ENCODE measurements around the gene HS6ST3.

The HS6ST3 gene

DNA sequence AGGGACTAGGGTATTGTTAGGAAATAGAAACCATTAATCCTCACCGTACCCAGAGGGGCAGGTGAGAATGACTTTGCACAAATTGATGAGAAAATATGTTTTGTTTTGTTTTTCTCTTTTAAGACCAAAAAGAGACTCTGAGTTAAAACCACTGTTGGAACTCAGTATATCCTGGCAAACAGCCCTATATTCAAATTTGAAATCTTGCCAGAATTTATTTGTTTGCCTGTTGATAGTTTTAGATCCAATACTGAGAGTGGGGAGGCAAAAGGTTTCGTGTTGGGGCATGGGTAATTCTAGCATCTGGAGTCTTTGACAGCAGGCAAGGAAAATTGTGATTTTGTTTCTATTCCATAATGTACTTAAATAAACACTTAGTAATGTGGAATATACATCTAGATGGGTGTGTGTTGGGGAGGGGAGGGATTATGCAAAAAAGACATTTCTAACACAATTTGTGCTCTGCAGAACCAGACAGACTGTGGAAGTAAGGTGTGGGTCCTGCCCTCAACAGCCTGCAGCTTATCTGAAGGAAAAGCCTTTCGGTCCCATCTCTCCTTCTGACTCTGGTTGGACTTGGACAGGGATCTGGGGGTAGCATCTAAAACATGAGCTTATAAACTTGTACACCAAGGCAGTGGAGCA lies 713.7 kb downstream of the HS6ST3 start:
- Histone ChIP-seq H3K27ac (ENCODE audit: low read depth in 2 of 2, low read length in 2 of 2) (no peak overlapping the region), H3K9ac (ENCODE audit: low read depth in 1 of 2, low read length in 2 of 2) (no peak overlapping the region)

DNA sequence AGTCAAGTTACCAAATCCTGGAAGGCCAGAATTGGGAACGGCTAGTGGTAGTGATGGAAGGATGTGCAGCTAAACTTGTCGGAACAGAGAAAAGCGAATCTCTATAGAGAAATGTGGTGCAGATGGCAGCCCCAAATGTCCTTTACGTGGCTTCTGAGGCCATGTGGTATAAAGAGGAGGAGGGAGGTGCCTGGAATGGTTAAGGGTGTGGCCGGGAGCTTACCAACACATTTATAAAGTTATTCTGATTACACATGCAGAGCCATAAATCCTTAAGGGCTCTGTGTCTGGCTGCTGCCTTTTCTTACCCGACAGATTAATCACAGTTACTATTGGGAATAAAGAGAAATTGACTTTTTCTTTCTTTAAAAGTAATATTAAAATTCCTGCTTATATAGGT lies 714.3 kb downstream of the HS6ST3 start:
- Histone ChIP-seq H3K9me3 (ENCODE audit: control insufficient read depth in 2 of 2, low read length in 2 of 2) (no peaks in the 10 kb centered on the region), H3K4me3 (ENCODE audit: low read length in 2 of 2) (no peak overlapping the region)

More for the DNA sequence above, 713.7 kb downstream of the HS6ST3 start:
- H3K27me3 ChIP-seq (ENCODE audit: control insufficient read depth in 2 of 2, insufficient read depth in 2 of 2, low read length in 2 of 2), result no peaks in the 10 kb centered on the region
- no peak overlapping the region for H3K4me3 ChIP-seq (ENCODE audit: low read length in 2 of 2)
- H3K9me3 ChIP-seq (ENCODE audit: control insufficient read depth in 2 of 2, low read length in 2 of 2), result no peaks in the 10 kb centered on the region
- H3K4me1 ChIP-seq (ENCODE audit: control insufficient read depth in 2 of 2, insufficient read depth in 2 of 2, low read length in 2 of 2), result no peaks in the 10 kb centered on the region
- no peaks in the 10 kb centered on the region for H3K36me3 ChIP-seq (ENCODE audit: control insufficient read depth in 2 of 2, insufficient read depth in 2 of 2, low read length in 2 of 2)

DNA sequence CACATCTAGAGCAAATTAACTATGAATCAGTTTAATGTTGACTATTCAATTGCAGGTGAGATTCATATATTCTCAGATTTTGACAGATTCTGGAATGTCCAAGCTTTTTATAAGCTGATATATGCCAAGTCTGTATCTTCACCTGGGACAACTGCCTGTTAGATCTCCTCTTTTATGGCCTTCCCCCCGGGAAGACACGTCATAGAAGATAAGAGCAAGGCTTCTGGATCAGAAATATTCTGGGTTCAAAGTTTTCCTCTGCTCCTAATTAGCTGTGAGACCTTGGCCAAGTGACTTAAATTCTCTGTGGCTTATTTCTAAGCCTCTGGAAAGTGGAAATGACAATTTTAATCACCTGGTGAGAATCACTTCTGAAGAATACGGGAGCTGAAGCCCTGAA lies 716.8 kb downstream of the HS6ST3 start:
- Histone ChIP-seq H3K36me3 (ENCODE audit: control insufficient read depth in 2 of 2, insufficient read depth in 2 of 2, low read length in 2 of 2) (no peaks in the 10 kb centered on the region), H3K4me3 (ENCODE audit: low read length in 2 of 2) (no peak overlapping the region), H3K9ac (ENCODE audit: low read depth in 1 of 2, low read length in 2 of 2) (no peak overlapping the region), H3K4me1 (ENCODE audit: control insufficient read depth in 2 of 2, insufficient read depth in 2 of 2, low read length in 2 of 2) (peaks cover 0 to 4% of the 10 kb centered on the region in 2 donors), H3K27ac (ENCODE audit: low read depth in 2 of 2, low read length in 2 of 2) (no peak overlapping the region), H3K27me3 (ENCODE audit: control insufficient read depth in 2 of 2, insufficient read depth in 2 of 2, low read length in 2 of 2) (no peaks in the 10 kb centered on the region), H3K9me3 (ENCODE audit: control insufficient read depth in 2 of 2, low read length in 2 of 2) (no peaks in the 10 kb centered on the region)

More for the DNA sequence above, 714.3 kb downstream of the HS6ST3 start:
- H3K9ac ChIP-seq (ENCODE audit: low read depth in 1 of 2, low read length in 2 of 2), result no peak overlapping the region
- no peaks in the 10 kb centered on the region for H3K36me3 ChIP-seq (ENCODE audit: control insufficient read depth in 2 of 2, insufficient read depth in 2 of 2, low read length in 2 of 2)
- H3K4me1 ChIP-seq (ENCODE audit: control insufficient read depth in 2 of 2, insufficient read depth in 2 of 2, low read length in 2 of 2), result no peaks in the 10 kb centered on the region
- no peak overlapping the region for H3K27ac ChIP-seq (ENCODE audit: low read depth in 2 of 2, low read length in 2 of 2)
- no peaks in the 10 kb centered on the region for H3K27me3 ChIP-seq (ENCODE audit: control insufficient read depth in 2 of 2, insufficient read depth in 2 of 2, low read length in 2 of 2)

DNA sequence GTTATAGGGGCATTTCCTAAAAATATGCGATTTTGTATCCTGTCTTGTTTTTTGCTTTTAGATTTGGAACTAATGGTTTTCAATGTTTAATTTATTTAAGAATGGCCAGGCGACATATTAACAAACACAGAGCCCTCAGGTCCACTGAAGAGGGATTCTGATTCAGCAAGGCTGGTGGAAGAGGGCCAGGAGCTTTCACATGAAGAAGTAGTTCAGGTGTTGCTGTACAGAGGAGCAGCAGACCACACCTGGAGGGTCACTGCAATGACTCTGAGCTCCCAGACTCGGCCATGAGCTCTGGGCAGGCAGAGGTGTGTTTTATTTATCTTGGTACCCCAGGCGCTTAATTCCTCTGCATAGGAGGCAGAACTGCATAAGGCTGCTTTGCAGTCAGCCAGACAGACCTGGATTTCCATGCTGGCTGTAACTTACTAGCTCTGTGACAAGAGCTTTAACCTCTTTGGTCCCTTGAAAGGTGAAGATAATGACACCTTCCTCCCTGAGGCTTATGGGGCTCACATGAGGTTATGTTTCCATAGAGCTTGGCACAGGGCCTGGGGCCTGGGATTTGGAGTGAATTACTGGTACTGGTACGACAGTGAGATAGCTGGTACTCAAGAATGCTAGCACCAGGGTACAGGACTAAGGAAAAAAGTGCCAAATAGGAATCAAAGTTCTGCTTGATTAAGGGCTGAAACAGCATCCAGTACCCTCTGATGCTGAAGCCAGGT lies 719.6 kb downstream of the HS6ST3 start:
- no peaks in the 10 kb centered on the region for H3K9me3 ChIP-seq (ENCODE audit: control insufficient read depth in 2 of 2, low read length in 2 of 2)
- peaks cover 0 to 4% of the 10 kb centered on the region in 2 donors for H3K4me1 ChIP-seq (ENCODE audit: control insufficient read depth in 2 of 2, insufficient read depth in 2 of 2, low read length in 2 of 2)
- no peaks in the 10 kb centered on the region for H3K36me3 ChIP-seq (ENCODE audit: control insufficient read depth in 2 of 2, insufficient read depth in 2 of 2, low read length in 2 of 2)
- H3K4me3 ChIP-seq (ENCODE audit: low read length in 2 of 2), result no peak overlapping the region
- H3K27me3 ChIP-seq (ENCODE audit: control insufficient read depth in 2 of 2, insufficient read depth in 2 of 2, low read length in 2 of 2), result no peaks in the 10 kb centered on the region
- no peak overlapping the region for H3K9ac ChIP-seq (ENCODE audit: low read depth in 1 of 2, low read length in 2 of 2)
- no peak overlapping the region for H3K27ac ChIP-seq (ENCODE audit: low read depth in 2 of 2, low read length in 2 of 2)

DNA sequence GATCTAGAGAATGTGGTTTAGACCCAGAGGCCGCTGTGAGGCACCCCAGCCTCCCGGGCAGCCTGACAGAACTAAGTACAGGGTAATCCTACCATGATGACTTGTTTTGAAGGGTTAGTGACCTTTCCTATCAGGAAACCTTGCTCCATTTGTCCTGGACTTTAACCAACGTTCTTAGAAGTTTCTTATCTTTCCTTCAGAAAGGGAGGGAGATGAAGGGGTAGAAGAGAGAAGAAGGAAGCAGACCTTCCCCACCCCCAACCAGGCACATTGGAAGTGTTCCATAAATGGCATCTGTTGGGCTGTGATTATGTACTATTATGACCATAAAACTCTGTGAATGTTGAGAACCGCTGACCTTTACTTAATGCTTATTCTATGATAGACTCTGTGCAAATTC lies 720.2 kb downstream of the HS6ST3 start:
- peaks cover 0 to 4% of the 10 kb centered on the region in 2 donors for H3K4me1 ChIP-seq (ENCODE audit: control insufficient read depth in 2 of 2, insufficient read depth in 2 of 2, low read length in 2 of 2)
- no peak overlapping the region for H3K4me3 ChIP-seq (ENCODE audit: low read length in 2 of 2)
- H3K9ac ChIP-seq (ENCODE audit: low read depth in 1 of 2, low read length in 2 of 2), result no peak overlapping the region
- no peaks in the 10 kb centered on the region for H3K9me3 ChIP-seq (ENCODE audit: control insufficient read depth in 2 of 2, low read length in 2 of 2)
- no peak overlapping the region for H3K27ac ChIP-seq (ENCODE audit: low read depth in 2 of 2, low read length in 2 of 2)
- no peaks in the 10 kb centered on the region for H3K27me3 ChIP-seq (ENCODE audit: control insufficient read depth in 2 of 2, insufficient read depth in 2 of 2, low read length in 2 of 2)
- no peaks in the 10 kb centered on the region for H3K36me3 ChIP-seq (ENCODE audit: control insufficient read depth in 2 of 2, insufficient read depth in 2 of 2, low read length in 2 of 2)

DNA sequence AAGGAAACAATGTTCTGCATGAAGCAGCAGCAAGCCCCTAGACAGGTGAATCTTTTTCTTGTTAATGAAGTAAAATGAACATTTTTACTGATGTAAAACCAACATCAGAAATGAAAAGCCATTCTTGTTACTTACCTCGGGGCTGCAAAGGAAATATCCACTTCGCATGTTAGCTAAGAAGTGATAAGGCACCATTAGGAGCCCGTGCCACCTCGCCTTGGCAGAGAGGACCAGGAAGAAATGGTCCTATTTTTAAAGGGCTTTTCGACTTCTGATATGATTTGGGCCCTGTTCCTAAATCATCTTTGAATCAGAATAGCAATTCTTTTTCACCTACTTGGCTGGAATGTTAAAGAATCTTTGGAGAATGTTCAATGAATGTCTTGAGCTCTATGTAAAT lies 721.1 kb downstream of the HS6ST3 start:
- Histone ChIP-seq H3K4me1 (ENCODE audit: control insufficient read depth in 2 of 2, insufficient read depth in 2 of 2, low read length in 2 of 2) (peaks cover 0 to 4% of the 10 kb centered on the region in 2 donors), H3K27ac (ENCODE audit: low read depth in 2 of 2, low read length in 2 of 2) (no peak overlapping the region), H3K36me3 (ENCODE audit: control insufficient read depth in 2 of 2, insufficient read depth in 2 of 2, low read length in 2 of 2) (no peaks in the 10 kb centered on the region), H3K4me3 (ENCODE audit: low read length in 2 of 2) (no peak overlapping the region), H3K9me3 (ENCODE audit: control insufficient read depth in 2 of 2, low read length in 2 of 2) (no peaks in the 10 kb centered on the region), H3K27me3 (ENCODE audit: control insufficient read depth in 2 of 2, insufficient read depth in 2 of 2, low read length in 2 of 2) (no peaks in the 10 kb centered on the region), H3K9ac (ENCODE audit: low read depth in 1 of 2, low read length in 2 of 2) (no peak overlapping the region)

DNA sequence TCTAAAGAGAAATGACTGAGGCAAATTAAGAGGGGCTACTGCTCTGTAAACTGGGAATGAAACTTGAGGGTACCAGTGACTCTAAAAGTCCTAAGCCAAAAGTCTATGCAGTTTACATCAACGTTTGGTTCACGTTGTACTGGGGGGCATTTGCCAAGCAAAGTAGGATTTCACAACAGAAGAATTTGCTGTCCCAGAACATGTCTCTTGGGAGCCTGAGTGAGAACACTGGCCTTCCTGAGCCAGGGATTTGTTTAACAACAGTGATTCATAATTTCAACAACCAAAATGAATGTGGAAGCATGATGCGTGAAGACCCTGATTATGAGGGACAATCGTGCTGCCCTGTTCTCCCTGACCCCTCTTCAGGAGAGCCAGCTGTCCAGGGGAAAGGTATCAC lies 726.4 kb downstream of the HS6ST3 start:
- no peaks in the 10 kb centered on the region for H3K27me3 ChIP-seq (ENCODE audit: control insufficient read depth in 2 of 2, insufficient read depth in 2 of 2, low read length in 2 of 2)
- no peak overlapping the region for H3K9ac ChIP-seq (ENCODE audit: low read depth in 1 of 2, low read length in 2 of 2)
- no peak overlapping the region for H3K27ac ChIP-seq (ENCODE audit: low read depth in 2 of 2, low read length in 2 of 2)
- no peaks in the 10 kb centered on the region for H3K4me1 ChIP-seq (ENCODE audit: control insufficient read depth in 2 of 2, insufficient read depth in 2 of 2, low read length in 2 of 2)
- no peak overlapping the region for H3K4me3 ChIP-seq (ENCODE audit: low read length in 2 of 2)
- no peaks in the 10 kb centered on the region for H3K36me3 ChIP-seq (ENCODE audit: control insufficient read depth in 2 of 2, insufficient read depth in 2 of 2, low read length in 2 of 2)
- no peaks in the 10 kb centered on the region for H3K9me3 ChIP-seq (ENCODE audit: control insufficient read depth in 2 of 2, low read length in 2 of 2)

DNA sequence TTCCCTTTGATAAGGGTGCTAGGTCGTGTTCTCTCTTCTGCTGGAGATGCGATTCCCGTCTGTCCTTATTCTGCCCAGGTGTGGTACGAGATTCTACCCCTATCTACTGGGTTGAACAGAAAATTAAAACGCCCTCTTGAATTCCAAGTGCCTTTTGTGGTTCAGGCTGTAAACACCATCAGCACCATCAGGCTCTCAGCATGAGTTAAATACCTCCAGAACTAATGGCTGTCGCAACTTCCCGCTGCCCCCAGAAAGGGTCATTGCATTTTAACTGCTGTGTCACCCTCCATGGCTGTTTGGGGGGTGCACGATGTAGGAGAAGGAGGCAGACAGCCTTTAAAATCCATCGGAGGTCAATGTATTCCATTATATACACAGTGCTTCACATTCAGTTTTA lies 727.0 kb downstream of the HS6ST3 start:
- Histone ChIP-seq H3K4me1 (ENCODE audit: control insufficient read depth in 2 of 2, insufficient read depth in 2 of 2, low read length in 2 of 2) (no peaks in the 10 kb centered on the region), H3K36me3 (ENCODE audit: control insufficient read depth in 2 of 2, insufficient read depth in 2 of 2, low read length in 2 of 2) (no peaks in the 10 kb centered on the region)

DNA sequence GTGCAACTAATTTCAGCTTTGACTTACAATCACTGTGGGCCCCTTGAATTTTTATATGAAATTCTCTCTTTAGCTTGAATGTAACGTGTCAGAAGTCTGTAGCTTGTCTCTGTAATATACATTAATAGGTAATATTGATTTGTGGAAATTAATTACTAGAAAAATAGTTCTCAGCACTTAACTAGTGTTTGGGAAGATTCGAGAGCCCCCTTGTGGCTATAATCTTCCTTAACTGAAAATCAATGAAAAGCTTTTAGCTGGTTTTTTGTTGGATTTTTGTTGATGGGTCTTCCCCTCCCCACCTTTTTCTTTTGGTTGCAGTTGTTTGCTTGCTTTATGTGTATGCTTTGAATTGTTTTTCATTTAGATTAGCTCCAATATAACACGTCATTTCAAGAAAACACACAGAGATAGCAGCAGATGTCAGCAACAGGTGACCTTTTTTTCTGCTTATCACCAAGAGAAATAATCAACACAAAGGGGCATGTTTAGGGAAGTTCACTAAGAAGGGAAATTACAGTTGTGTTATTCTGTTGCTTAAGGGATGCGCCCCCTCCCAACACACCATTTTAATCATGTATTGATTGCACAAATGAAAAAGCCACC lies 727.5 kb downstream of the HS6ST3 start:
- H3K27ac ChIP-seq (ENCODE audit: low read depth in 2 of 2, low read length in 2 of 2), result no peak overlapping the region
- H3K27me3 ChIP-seq (ENCODE audit: control insufficient read depth in 2 of 2, insufficient read depth in 2 of 2, low read length in 2 of 2), result no peaks in the 10 kb centered on the region
- no peaks in the 10 kb centered on the region for H3K4me1 ChIP-seq (ENCODE audit: control insufficient read depth in 2 of 2, insufficient read depth in 2 of 2, low read length in 2 of 2)

More for the DNA sequence above, 727.0 kb downstream of the HS6ST3 start:
- Histone ChIP-seq H3K9me3 (ENCODE audit: control insufficient read depth in 2 of 2, low read length in 2 of 2) (no peaks in the 10 kb centered on the region), H3K9ac (ENCODE audit: low read depth in 1 of 2, low read length in 2 of 2) (no peak overlapping the region), H3K27ac (ENCODE audit: low read depth in 2 of 2, low read length in 2 of 2) (no peak overlapping the region), H3K4me3 (ENCODE audit: low read length in 2 of 2) (no peak overlapping the region), H3K27me3 (ENCODE audit: control insufficient read depth in 2 of 2, insufficient read depth in 2 of 2, low read length in 2 of 2) (no peaks in the 10 kb centered on the region)

DNA sequence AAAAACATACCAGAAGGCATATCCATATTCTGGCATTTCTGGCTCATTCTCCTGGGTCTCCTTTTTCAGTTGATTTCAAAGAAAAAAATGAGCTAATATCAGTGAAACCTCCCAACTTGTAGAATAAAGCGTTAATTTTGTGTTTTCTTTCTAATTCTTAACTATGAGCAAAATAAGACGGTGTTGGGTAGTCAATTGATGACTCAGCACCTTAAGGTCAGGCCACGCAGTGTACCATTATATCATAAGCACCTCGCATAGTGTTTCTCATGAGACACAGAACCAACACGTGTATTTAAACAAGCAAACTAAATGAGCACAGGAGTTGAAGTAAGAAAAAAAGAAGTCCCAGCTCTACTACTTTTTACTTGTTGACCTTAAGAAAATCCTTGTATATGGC lies 729.5 kb downstream of the HS6ST3 start:
- Histone ChIP-seq H3K9ac (ENCODE audit: low read depth in 1 of 2, low read length in 2 of 2) (no peak overlapping the region), H3K27ac (ENCODE audit: low read depth in 2 of 2, low read length in 2 of 2) (no peak overlapping the region), H3K36me3 (ENCODE audit: control insufficient read depth in 2 of 2, insufficient read depth in 2 of 2, low read length in 2 of 2) (no peaks in the 10 kb centered on the region), H3K27me3 (ENCODE audit: control insufficient read depth in 2 of 2, insufficient read depth in 2 of 2, low read length in 2 of 2) (no peaks in the 10 kb centered on the region), H3K9me3 (ENCODE audit: control insufficient read depth in 2 of 2, low read length in 2 of 2) (no peaks in the 10 kb centered on the region), H3K4me1 (ENCODE audit: control insufficient read depth in 2 of 2, insufficient read depth in 2 of 2, low read length in 2 of 2) (no peaks in the 10 kb centered on the region), H3K4me3 (ENCODE audit: low read length in 2 of 2) (no peak overlapping the region)

More for the DNA sequence above, 727.5 kb downstream of the HS6ST3 start:
- Histone ChIP-seq H3K9ac (ENCODE audit: low read depth in 1 of 2, low read length in 2 of 2) (no peak overlapping the region), H3K4me3 (ENCODE audit: low read length in 2 of 2) (no peak overlapping the region), H3K9me3 (ENCODE audit: control insufficient read depth in 2 of 2, low read length in 2 of 2) (no peaks in the 10 kb centered on the region), H3K36me3 (ENCODE audit: control insufficient read depth in 2 of 2, insufficient read depth in 2 of 2, low read length in 2 of 2) (no peaks in the 10 kb centered on the region)
